ENCODE data around the gene RTTN.

RTTN gene

DNA sequence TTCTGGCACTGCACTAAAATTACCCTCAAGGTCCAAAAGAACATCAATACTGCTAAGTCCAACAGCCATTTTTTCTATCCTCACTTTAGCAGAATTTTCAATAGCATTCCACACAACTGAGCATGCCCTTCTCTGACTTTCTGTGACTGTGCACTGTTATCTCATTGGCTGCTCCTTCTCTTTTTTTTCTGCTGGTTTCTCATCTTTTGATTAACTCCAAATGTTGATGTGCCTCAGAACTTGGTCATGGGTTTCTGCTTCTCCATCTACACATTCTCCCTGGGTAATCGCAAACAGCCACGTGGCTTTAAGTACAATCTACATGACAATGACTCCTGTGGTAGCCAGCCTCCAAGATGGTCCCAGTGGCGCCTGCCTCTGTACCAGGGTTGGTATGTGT, 182.9 kb downstream of the RTTN start:
- H3K9me3 Mint-ChIP-seq = no peaks in the 10 kb centered on the region
- H3K4me3 Mint-ChIP-seq = no peak overlapping the region
- H3K27me3 Mint-ChIP-seq = no peaks in the 10 kb centered on the region
- H3K36me3 Mint-ChIP-seq = peaks cover 56% of the 10 kb centered on the region
- H3K4me1 Mint-ChIP-seq = no peaks in the 10 kb centered on the region
- no peak overlapping the region for H3K27ac Mint-ChIP-seq
- no peak for ATAC-seq

- H3K27me3 Mint-ChIP-seq = no peaks in the 10 kb centered on the region
- no peak overlapping the region for H3K27ac Mint-ChIP-seq
- H3K4me3 Mint-ChIP-seq = no peak overlapping the region
- no peaks in the 10 kb centered on the region for H3K9me3 Mint-ChIP-seq
- H3K36me3 Mint-ChIP-seq = peaks cover 60% of the 10 kb centered on the region
- no peaks in the 10 kb centered on the region for H3K4me1 Mint-ChIP-seq
- ATAC-seq = no peak
Measured at GRCh38 chr18:70021498-70021897, 184.0 kb downstream of the RTTN start.

GRCh38 chr18:70021043-70021442, 184.4 kb downstream of the RTTN start:
- no peaks in the 10 kb centered on the region for H3K4me1 Mint-ChIP-seq

GRCh38 chr18:70019991-70020390, 185.5 kb downstream of the RTTN start:
- H3K4me1 Mint-ChIP-seq = no peaks in the 10 kb centered on the region
- H3K27ac Mint-ChIP-seq = no peak overlapping the region
- H3K27me3 Mint-ChIP-seq = no peaks in the 10 kb centered on the region
- H3K9me3 Mint-ChIP-seq = no peaks in the 10 kb centered on the region
- no peak for ATAC-seq
- H3K36me3 Mint-ChIP-seq = peaks cover 62% of the 10 kb centered on the region
- H3K4me3 Mint-ChIP-seq = no peak overlapping the region

More at GRCh38 chr18:70021043-70021442, 184.4 kb downstream of the RTTN start:
- H3K4me3 Mint-ChIP-seq = no peak overlapping the region
- H3K9me3 Mint-ChIP-seq = no peaks in the 10 kb centered on the region
- H3K27me3 Mint-ChIP-seq = no peaks in the 10 kb centered on the region
- ATAC-seq = no peak
- H3K27ac Mint-ChIP-seq = no peak overlapping the region
- peaks cover 60% of the 10 kb centered on the region for H3K36me3 Mint-ChIP-seq

- H3K27me3 Mint-ChIP-seq = no peaks in the 10 kb centered on the region
- no peaks in the 10 kb centered on the region for H3K9me3 Mint-ChIP-seq
- ATAC-seq = no peak
- no peak overlapping the region for H3K4me3 Mint-ChIP-seq
- peaks cover 64% of the 10 kb centered on the region for H3K36me3 Mint-ChIP-seq
- no peak overlapping the region for H3K27ac Mint-ChIP-seq
- no peaks in the 10 kb centered on the region for H3K4me1 Mint-ChIP-seq
Measured at GRCh38 chr18:70019136-70019535, 186.4 kb downstream of the RTTN start.

- peaks cover 8% of the 10 kb centered on the region for H3K9me3 Mint-ChIP-seq
- H3K4me1 Mint-ChIP-seq = no peaks in the 10 kb centered on the region
- no peaks in the 10 kb centered on the region for H3K27me3 Mint-ChIP-seq
- ATAC-seq = no peak
- H3K27ac Mint-ChIP-seq = no peak overlapping the region
- H3K4me3 Mint-ChIP-seq = no peak overlapping the region
- H3K36me3 Mint-ChIP-seq = peaks cover 70% of the 10 kb centered on the region
Measured at GRCh38 chr18:70015127-70015526, 190.4 kb downstream of the RTTN start.

GRCh38 chr18:70005580-70005979, 199.9 kb downstream of the RTTN start:
- no peak for ATAC-seq
- Mint-ChIP-seq H3K27me3 (no peaks in the 10 kb centered on the region), H3K36me3 (peaks cover 72% of the 10 kb centered on the region), H3K9me3 (peaks cover 2% of the 10 kb centered on the region), H3K27ac (no peak overlapping the region), H3K4me1 (no peaks in the 10 kb centered on the region), H3K4me3 (no peak overlapping the region)

GRCh38 chr18:70004696-70005095, 200.8 kb downstream of the RTTN start:
- no peaks in the 10 kb centered on the region for H3K27me3 Mint-ChIP-seq
- no peak overlapping the region for H3K4me3 Mint-ChIP-seq
- H3K9me3 Mint-ChIP-seq = no peaks in the 10 kb centered on the region
- no peak for ATAC-seq
- no peak overlapping the region for H3K27ac Mint-ChIP-seq
- no peaks in the 10 kb centered on the region for H3K4me1 Mint-ChIP-seq
- H3K36me3 Mint-ChIP-seq = peaks cover 66% of the 10 kb centered on the region

- Mint-ChIP-seq H3K27ac (no peak overlapping the region), H3K4me3 (no peak overlapping the region), H3K9me3 (peaks cover under 1% of the 10 kb centered on the region), H3K27me3 (no peaks in the 10 kb centered on the region), H3K36me3 (peaks cover 80% of the 10 kb centered on the region), H3K4me1 (no peaks in the 10 kb centered on the region)
- ATAC-seq = no peak
Measured at GRCh38 chr18:69999656-70000055, 205.8 kb downstream of the RTTN start.

GRCh38 chr18:69998523-69998987, 206.9 kb downstream of the RTTN start:
- H3K4me1 Mint-ChIP-seq = no peaks in the 10 kb centered on the region
- peaks cover 76% of the 10 kb centered on the region for H3K36me3 Mint-ChIP-seq
- ATAC-seq = no peak
- H3K27me3 Mint-ChIP-seq = no peaks in the 10 kb centered on the region
- no peak overlapping the region for H3K27ac Mint-ChIP-seq
- H3K9me3 Mint-ChIP-seq = peaks cover 3% of the 10 kb centered on the region
- no peak overlapping the region for H3K4me3 Mint-ChIP-seq

GRCh38 chr18:69996951-69997798, 208.3 kb downstream of the RTTN start:
- no peak overlapping the region for H3K4me3 Mint-ChIP-seq
- peaks cover 6% of the 10 kb centered on the region for H3K9me3 Mint-ChIP-seq
- no peak for ATAC-seq
- H3K27me3 Mint-ChIP-seq = no peaks in the 10 kb centered on the region
- H3K27ac Mint-ChIP-seq = no peak overlapping the region
- H3K36me3 Mint-ChIP-seq = peaks cover 81% of the 10 kb centered on the region
- H3K4me1 Mint-ChIP-seq = no peaks in the 10 kb centered on the region

DNA sequence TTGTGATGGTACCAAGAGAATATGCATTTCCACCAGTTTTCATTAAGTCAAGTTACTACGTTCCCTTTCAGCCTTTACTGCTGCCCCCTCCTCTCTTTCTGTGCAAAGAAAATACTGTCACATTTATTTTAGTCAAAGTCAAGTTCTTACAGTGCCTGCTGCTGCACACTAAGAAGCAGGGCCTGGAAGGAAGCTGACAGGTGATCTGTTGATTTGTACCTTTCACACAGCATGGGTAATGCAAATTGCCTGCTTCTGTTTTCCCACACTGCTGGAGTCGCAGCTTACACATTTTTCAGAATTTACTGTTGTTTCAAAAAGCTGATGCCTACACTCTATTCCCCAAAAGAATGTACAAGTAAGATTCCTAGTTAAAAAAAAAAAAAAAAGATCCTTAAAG, 209.1 kb downstream of the RTTN start:
- H3K4me3 Mint-ChIP-seq = no peak overlapping the region
- peaks cover 79% of the 10 kb centered on the region for H3K36me3 Mint-ChIP-seq
- no peaks in the 10 kb centered on the region for H3K4me1 Mint-ChIP-seq
- no peaks in the 10 kb centered on the region for H3K27me3 Mint-ChIP-seq
- no peak overlapping the region for H3K27ac Mint-ChIP-seq
- no peak for ATAC-seq
- peaks cover 9% of the 10 kb centered on the region for H3K9me3 Mint-ChIP-seq

DNA sequence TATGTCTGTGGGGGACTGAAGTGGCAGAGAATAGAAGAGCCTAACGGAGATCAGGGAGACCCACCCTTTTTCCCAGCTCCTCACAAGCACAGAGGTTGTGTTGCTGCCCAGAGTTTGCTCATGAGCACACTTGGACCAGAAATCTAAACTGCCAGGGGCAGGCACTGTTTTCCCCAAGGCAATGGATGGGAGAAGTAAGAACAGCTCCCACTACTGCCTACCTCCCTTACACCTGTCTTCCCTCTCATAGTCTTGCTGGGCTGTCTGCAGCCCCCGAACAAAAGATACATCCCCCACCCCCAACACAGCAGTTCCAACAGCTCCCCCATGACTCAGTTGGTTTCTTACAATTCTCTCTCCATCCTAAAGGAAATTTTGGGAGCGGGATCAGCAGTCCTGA, 209.7 kb downstream of the RTTN start:
- no peaks in the 10 kb centered on the region for H3K27me3 Mint-ChIP-seq
- H3K9me3 Mint-ChIP-seq = peaks cover 9% of the 10 kb centered on the region
- peaks cover 78% of the 10 kb centered on the region for H3K36me3 Mint-ChIP-seq
- no peak overlapping the region for H3K4me3 Mint-ChIP-seq
- no peak overlapping the region for H3K27ac Mint-ChIP-seq
- no peak for ATAC-seq
- no peaks in the 10 kb centered on the region for H3K4me1 Mint-ChIP-seq

DNA sequence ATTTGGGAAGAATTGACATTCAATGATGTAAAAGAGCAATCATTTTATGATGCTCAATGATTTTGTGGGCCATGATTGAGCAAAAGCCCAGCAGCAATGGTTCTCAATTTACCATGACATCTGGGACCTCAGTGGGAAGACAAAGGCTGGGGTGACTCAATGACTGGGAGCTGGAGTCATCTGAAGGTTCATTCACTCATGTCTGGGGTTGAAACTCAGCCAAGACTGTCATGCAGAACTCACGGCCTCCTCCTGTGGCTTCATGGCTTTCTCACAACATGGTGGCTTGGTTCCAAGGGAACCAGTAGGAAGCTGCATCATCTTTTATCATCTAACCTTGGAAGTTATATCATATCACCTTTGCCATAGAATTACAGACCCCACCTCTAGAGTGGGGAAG, 212.7 kb downstream of the RTTN start:
- Mint-ChIP-seq H3K9me3 (peaks cover 26% of the 10 kb centered on the region), H3K4me1 (no peaks in the 10 kb centered on the region), H3K36me3 (peaks cover 93% of the 10 kb centered on the region), H3K27ac (no peak overlapping the region), H3K27me3 (no peaks in the 10 kb centered on the region), H3K4me3 (no peak overlapping the region)
- no peak for ATAC-seq

GRCh38 chr18:69987870-69988269, 217.6 kb downstream of the RTTN start:
- Mint-ChIP-seq H3K36me3 (peaks cover 68% of the 10 kb centered on the region), H3K4me3 (no peak overlapping the region), H3K27ac (no peak overlapping the region), H3K9me3 (peaks cover 28% of the 10 kb centered on the region), H3K27me3 (no peaks in the 10 kb centered on the region), H3K4me1 (peaks cover under 1% of the 10 kb centered on the region)
- no peak for ATAC-seq

DNA sequence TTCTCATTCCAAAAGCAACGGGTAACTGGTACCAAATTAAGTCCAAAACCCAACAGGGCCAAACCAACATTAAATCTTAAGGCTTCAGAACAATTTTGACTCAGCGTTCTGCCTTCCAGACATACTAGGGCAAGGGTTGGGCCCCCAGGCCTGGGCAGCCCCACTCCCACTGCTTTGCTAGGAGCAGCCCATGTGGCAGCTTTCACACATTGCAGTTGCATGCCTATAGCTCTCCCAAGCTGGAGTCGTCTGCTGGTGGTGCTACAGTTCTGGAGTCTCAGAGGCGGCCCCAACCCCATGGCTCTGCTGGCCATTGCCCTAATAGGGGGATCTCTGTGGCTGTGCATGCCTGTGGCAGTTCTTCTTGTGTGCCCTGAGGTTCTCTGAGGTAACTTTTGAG, 220.2 kb downstream of the RTTN start:
- Mint-ChIP-seq H3K36me3 (peaks cover 51% of the 10 kb centered on the region), H3K4me3 (no peak overlapping the region), H3K27ac (no peak overlapping the region), H3K4me1 (peaks cover 26% of the 10 kb centered on the region), H3K9me3 (peaks cover 23% of the 10 kb centered on the region), H3K27me3 (no peaks in the 10 kb centered on the region)
- ATAC-seq = no peak
